NK-92 treated with Interleukin-12 subunit alpha and Interleukin-12 subunit beta, amount 100 ng/mL, for 24 hours (cell line): ENCODE results near the gene DHRS12.

ENCODE experiments used
- DNase-seq: peaks from one replicate; lab custom pipeline; 2025; lab: John Stamatoyannopoulos, UW

DHRS12 gene

DNA sequence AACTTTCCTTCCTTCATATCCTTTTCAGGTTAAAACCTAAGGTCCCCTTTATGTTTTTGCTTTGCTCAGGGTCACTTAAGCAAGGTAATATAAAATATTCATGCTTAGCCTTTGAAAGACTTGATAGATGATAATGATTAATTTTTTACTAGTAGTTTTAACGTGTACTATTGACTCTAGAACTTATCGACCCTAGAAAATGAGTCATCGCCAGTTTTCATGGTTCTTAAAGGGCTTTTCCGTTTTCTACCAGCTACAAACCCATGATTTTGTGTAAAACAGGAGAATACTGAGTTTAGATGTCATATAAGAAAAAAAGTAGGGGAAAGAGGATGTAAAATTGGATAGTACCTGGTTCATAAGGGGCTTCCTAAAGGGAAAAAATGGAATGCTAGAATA is 75.7 kb downstream of the DHRS12 start:
- DNase-seq: no peak

DNA sequence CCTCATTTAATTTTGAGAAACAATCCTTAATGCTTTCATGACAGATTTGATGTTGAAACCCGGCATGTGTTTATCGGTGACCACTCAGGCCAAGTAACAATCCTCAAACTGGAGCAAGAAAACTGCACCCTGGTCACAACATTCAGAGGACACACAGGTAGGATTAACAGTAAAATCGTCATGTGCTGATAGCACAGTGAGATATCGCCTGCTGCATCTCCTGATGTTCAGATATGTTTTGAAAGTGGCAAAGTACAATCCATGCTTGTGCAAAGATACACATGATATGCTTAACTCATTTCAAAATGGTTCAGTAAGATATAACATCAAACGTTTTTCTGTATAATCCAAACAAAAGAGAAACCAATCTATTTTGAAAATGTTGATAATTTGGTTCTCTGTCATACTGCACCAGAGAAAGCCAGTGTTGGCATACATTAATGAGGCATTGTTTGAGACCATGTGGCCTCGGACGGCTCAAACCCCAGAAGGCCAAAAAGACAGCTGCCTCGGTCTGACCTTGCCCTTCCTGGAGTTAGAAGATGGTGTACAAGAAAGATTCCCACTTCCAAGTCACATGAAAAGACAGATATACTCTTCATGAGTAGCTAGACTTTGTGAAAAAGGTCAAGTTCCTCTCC is 76.2 kb downstream of the DHRS12 start:
- no peak for DNase-seq

- DNase-seq: no peak
Measured at GRCh38 chr13:51726446-51727193, 77.3 kb downstream of the DHRS12 start.

DNA sequence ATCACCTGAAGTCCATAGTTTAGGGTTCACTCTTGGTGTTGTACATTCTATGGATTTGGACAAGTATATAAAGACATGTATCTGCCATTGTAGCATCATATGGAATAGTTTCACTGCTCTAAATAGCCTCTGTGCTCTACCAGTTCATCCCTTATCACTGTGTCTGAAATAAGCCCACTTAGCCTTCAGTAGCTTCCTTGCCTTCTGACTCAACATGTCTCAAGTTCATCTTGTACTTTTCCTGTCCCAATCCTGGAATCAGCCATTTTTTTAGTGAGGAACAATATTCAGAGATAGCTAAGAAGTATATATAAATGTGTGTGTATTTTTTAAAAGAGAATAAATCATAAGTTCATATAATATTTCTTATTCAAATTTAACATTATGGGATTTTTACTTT is 79.2 kb downstream of the DHRS12 start:
- DNase-seq: no peak

DNA sequence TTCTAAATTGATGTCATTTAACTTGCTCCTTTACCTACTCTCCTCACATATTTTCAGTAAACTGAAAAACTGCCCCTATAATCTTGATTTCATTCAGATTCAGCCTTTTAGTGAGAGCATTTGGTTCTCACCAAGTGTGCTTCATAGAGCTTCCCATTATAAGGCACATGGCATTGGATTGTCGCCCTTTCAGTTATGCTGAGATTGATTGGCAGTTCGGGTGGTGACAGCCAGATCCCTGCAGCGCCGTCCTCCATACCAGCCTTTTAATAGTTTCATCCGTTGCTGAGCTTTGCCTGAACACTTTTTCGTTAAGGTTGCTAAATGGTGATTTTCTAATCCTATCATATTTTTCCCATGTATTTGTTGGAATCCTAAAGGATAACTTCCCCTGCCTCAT is 80.4 kb downstream of the DHRS12 start:
- DNase-seq: no peak

- no peak for DNase-seq
Measured at GRCh38 chr13:51721496-51721895, 82.5 kb downstream of the DHRS12 start.

DNA sequence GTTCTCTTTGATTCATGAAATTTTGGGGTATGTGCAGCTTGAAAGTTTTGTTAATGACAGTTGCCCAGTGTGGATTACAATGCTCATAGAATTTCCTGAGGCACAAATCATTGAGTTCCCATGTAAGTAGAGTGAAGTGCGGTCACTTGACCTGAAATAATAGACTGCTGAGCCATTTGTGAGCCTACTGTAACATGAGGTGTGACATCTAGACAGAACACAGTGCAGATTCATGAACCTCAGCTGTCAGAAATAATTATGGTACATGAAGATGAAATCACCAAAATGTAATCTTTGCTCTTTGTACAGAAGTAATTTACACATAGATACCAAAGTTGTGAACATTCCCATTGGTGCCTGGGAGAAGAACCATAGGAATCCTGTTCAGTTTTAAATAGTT is 84.6 kb downstream of the DHRS12 start:
- no peak for DNase-seq
